Ishikawa (cell line): Measurements from ENCODE around the gene EXOSC6.

ENCODE experiments used
- CREB1 ChIP-seq: IDR thresholded peaks from 2 replicates; pipeline ENCODE4 v1.6.1; 2012; ENCODE audit warnings: low read depth
- EP300 ChIP-seq: IDR thresholded peaks from 2 replicates; pipeline ENCODE4 v1.6.1; 2012; ENCODE audit warnings: borderline replicate concordance
- FOXM1 ChIP-seq: IDR thresholded peaks from 2 replicates; pipeline ENCODE4 v1.6.1; 2012; ENCODE audit warnings: low read depth, borderline replicate concordance
- NFIC ChIP-seq: IDR thresholded peaks from 2 replicates; pipeline ENCODE4 v1.6.1; 2012
- TAF1 ChIP-seq: IDR thresholded peaks from 2 replicates; pipeline ENCODE4 v1.6.1; 2012; ENCODE audit warnings: low read depth, mild to moderate bottlenecking
- YY1 ChIP-seq: IDR thresholded peaks from 2 replicates; pipeline ENCODE4 v1.6.1; 2012; ENCODE audit warnings: low read depth
- TF ChIP-seq, protein P1 (sequence below): IDR thresholded peaks from 2 replicates; pipeline ENCODE4 v1.6.1; 2012
- TF ChIP-seq, protein P2 (sequence below): IDR thresholded peaks from 2 replicates; pipeline ENCODE4 v1.6.1; 2012; ENCODE audit warnings: low read depth, mild to moderate bottlenecking

DNA sequence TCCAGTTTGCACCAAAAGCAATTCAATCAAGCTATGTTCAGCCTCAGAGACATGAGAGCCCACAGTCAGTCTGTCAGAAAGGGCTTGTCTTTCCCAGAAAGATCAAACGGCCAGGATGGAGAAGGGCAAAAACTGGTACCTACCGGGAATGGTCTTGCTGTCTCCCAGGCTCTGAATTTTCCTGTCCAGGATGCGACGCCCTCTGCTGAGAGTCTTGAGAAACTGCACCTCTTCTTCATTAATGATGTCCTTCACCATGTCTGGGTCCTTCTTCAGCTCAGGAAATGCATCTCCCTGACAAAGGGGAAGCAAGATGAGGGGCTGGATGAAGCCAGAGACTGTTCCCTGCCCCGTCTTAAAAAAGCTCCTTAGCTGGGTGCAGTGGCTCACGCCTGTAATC is 15.8 kb upstream of the EXOSC6 start:
- TF ChIP-seq EP300 (no peak), TAF1 (no peak), NFIC (no peak), YY1 (no peak), CREB1 (no peak), FOXM1 (no peak)
- TF ChIP-seq, protein P1, sequence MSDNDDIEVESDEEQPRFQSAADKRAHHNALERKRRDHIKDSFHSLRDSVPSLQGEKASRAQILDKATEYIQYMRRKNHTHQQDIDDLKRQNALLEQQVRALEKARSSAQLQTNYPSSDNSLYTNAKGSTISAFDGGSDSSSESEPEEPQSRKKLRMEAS = no peak
- TF ChIP-seq, protein P2, sequence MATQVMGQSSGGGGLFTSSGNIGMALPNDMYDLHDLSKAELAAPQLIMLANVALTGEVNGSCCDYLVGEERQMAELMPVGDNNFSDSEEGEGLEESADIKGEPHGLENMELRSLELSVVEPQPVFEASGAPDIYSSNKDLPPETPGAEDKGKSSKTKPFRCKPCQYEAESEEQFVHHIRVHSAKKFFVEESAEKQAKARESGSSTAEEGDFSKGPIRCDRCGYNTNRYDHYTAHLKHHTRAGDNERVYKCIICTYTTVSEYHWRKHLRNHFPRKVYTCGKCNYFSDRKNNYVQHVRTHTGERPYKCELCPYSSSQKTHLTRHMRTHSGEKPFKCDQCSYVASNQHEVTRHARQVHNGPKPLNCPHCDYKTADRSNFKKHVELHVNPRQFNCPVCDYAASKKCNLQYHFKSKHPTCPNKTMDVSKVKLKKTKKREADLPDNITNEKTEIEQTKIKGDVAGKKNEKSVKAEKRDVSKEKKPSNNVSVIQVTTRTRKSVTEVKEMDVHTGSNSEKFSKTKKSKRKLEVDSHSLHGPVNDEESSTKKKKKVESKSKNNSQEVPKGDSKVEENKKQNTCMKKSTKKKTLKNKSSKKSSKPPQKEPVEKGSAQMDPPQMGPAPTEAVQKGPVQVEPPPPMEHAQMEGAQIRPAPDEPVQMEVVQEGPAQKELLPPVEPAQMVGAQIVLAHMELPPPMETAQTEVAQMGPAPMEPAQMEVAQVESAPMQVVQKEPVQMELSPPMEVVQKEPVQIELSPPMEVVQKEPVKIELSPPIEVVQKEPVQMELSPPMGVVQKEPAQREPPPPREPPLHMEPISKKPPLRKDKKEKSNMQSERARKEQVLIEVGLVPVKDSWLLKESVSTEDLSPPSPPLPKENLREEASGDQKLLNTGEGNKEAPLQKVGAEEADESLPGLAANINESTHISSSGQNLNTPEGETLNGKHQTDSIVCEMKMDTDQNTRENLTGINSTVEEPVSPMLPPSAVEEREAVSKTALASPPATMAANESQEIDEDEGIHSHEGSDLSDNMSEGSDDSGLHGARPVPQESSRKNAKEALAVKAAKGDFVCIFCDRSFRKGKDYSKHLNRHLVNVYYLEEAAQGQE = no peak
